Measurements from ENCODE around the gene PDE11A. TPM values are rescaled to one million over a fixed set of nuclear protein-coding genes. Genes with fewer than 3 reads are reported as not detected.

The PDE11A gene
- polyA plus RNA-seq, 2 of the 4 experiments (the other 2 are of a cell fraction) = 3.6 to 5.6 TPM

DNA sequence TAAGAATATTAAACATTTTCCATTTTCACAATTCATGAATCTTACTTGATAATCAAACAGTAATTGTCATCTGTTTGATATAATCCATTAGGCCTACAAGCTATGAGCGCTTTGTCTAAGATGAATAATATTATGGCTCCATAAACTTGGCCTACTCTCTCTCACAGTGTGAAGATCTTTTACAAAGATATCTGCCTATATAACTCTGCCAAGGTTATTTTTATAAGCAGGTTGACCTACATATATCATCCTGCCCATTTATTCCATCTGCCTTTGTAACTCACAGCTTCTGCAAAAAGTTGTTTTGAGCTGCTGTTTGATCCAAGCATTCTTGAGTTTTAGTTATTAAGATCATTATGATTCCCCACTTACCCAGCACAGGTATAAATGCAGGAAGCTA lies 158.3 kb downstream of the PDE11A start (continued):
- TF ChIP-seq, protein P1, sequence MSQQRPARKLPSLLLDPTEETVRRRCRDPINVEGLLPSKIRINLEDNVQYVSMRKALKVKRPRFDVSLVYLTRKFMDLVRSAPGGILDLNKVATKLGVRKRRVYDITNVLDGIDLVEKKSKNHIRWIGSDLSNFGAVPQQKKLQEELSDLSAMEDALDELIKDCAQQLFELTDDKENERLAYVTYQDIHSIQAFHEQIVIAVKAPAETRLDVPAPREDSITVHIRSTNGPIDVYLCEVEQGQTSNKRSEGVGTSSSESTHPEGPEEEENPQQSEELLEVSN (IDR thresholded peaks at IDR 0.05; ENCODE audit: borderline replicate concordance, low read depth) = no peak

DNA sequence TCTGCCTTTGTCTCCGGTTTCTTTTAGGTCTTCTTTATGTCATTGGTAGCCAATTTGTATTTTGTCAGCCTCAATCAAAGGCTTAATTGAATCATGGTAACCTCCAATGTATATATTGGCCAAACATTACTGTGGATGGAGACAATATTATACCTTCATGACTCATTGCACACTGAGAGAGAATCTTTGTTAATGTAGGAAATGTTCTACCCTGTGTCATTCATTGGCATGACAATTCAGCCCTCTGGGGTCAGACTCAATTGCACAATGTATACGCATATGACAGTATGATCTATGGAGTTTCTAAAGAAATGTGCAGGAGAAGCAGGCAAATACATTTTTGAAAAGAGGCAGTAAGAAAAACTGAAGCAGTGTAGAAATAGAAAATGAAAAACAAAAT lies 162.6 kb downstream of the PDE11A start:
- H3K4me1 ChIP-seq = no peaks in the 10 kb centered on the region
- no peak overlapping the region for H3K4me3 ChIP-seq
- no peaks in the 10 kb centered on the region for H3K9me3 ChIP-seq
- FAIRE-seq (no peak), ATAC-seq (no peak), DNase-seq (ENCODE audit: low read depth in 1 of 2, low spot score in 1 of 2) (no peak)
- H3K4me2 ChIP-seq = peak overlapping the region; percentile 6; the same call in 1 of the 3 replicates
- ChIA-PET POLR2A (no interaction called here), CTCF (interaction anchor here (1.0 kb wide), 1 partner anchor 9 kb away, joined by 3 read pairs; no protein-coding TSS in a partner anchor)
- TF ChIP-seq CEBPB (IDR thresholded peaks at IDR 0.05) (peak in 1 of 2 experiments; percentile 35; a peak in 2 of 4 replicates), FOSL2 (IDR thresholded peaks at IDR 0.05) (no peak), FOSL2 (CRISPR knock-in tag; IDR thresholded peaks at IDR 0.05) (peak; percentile 25; the same call in 1 of the 2 replicates), FOSB (CRISPR knock-in tag; IDR thresholded peaks at IDR 0.05) (no peak)
- 41% methylated on average over 2 of the region's 2 CpGs for WGBS (ENCODE audit: missing lambda C conversion rate)
- no peak overlapping the region for H3K27ac ChIP-seq

DNA sequence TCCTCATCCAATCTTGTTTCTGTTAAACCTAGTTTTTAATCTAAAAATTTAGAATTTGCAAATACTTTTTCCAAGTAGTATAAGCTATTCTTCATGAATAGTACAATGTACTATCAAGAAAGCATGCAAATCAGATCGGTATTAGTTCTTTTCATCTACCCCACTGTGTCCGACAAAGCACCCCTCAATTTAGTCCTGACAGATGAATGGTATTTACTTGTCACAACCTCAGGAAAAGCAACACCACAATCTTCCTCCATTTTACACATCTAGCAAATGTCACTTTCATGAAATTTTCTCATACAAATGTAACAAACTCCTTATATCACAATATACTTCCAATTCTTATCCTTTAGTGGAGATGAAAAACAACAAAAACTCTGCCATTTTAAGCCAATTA lies 163.8 kb downstream of the PDE11A start:
- no peaks in the 10 kb centered on the region for H3K9me3 ChIP-seq
- no peaks in the 10 kb centered on the region for H3K4me1 ChIP-seq
- TF ChIP-seq, protein P2, sequence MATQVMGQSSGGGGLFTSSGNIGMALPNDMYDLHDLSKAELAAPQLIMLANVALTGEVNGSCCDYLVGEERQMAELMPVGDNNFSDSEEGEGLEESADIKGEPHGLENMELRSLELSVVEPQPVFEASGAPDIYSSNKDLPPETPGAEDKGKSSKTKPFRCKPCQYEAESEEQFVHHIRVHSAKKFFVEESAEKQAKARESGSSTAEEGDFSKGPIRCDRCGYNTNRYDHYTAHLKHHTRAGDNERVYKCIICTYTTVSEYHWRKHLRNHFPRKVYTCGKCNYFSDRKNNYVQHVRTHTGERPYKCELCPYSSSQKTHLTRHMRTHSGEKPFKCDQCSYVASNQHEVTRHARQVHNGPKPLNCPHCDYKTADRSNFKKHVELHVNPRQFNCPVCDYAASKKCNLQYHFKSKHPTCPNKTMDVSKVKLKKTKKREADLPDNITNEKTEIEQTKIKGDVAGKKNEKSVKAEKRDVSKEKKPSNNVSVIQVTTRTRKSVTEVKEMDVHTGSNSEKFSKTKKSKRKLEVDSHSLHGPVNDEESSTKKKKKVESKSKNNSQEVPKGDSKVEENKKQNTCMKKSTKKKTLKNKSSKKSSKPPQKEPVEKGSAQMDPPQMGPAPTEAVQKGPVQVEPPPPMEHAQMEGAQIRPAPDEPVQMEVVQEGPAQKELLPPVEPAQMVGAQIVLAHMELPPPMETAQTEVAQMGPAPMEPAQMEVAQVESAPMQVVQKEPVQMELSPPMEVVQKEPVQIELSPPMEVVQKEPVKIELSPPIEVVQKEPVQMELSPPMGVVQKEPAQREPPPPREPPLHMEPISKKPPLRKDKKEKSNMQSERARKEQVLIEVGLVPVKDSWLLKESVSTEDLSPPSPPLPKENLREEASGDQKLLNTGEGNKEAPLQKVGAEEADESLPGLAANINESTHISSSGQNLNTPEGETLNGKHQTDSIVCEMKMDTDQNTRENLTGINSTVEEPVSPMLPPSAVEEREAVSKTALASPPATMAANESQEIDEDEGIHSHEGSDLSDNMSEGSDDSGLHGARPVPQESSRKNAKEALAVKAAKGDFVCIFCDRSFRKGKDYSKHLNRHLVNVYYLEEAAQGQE (IDR thresholded peaks at IDR 0.05) = no peak
- TF ChIP-seq KDM5A (IDR thresholded peaks at IDR 0.05) = no peak
- no peak overlapping the region for H3K27ac ChIP-seq
- WGBS (ENCODE audit: missing lambda C conversion rate) = 57% methylated on average over 2 of the region's 2 CpGs
- no peak for FAIRE-seq
- ATAC-seq = no peak
- no peak overlapping the region for H3K4me3 ChIP-seq
- ChIA-PET CTCF (interaction anchor here (1.0 to 1.3 kb wide), 2 partner anchors 7 to 10 kb away, joined by 3 to 4 read pairs; no protein-coding TSS in a partner anchor), POLR2A (no interaction called here)
- no peak overlapping the region for H3K4me2 ChIP-seq
- no peak for DNase-seq (ENCODE audit: low read depth in 1 of 2, low spot score in 1 of 2)

DNA sequence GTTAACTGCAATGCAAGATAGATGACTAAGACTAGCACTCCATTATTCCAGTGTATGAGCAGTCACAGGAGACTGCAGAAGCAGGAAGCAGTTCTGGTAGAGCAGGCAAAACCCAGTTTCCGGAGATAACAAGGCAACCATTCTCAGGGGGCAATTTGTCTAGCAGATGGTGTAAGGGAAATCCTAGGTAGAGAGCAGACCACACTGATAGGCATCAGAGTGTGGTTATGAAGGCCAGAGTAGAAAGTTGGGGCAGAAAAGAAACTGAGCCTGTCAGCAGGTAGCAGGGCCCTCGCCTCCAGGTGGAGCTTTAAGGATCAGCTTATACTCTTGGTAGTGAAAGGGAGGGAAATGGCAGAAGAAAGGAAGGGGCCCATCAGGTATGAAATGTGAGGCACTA lies 164.4 kb downstream of the PDE11A start:
- Histone ChIP-seq H3K4me2 (no peak overlapping the region), H3K4me3 (no peak overlapping the region), H3K9me3 (no peaks in the 10 kb centered on the region), H3K4me1 (no peaks in the 10 kb centered on the region), H3K27ac (no peak overlapping the region)
- TF ChIP-seq, protein P3, sequence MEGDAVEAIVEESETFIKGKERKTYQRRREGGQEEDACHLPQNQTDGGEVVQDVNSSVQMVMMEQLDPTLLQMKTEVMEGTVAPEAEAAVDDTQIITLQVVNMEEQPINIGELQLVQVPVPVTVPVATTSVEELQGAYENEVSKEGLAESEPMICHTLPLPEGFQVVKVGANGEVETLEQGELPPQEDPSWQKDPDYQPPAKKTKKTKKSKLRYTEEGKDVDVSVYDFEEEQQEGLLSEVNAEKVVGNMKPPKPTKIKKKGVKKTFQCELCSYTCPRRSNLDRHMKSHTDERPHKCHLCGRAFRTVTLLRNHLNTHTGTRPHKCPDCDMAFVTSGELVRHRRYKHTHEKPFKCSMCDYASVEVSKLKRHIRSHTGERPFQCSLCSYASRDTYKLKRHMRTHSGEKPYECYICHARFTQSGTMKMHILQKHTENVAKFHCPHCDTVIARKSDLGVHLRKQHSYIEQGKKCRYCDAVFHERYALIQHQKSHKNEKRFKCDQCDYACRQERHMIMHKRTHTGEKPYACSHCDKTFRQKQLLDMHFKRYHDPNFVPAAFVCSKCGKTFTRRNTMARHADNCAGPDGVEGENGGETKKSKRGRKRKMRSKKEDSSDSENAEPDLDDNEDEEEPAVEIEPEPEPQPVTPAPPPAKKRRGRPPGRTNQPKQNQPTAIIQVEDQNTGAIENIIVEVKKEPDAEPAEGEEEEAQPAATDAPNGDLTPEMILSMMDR (IDR thresholded peaks at IDR 0.05) = no peak
- TF ChIP-seq TFCP2L1 (CRISPR knock-in tag; IDR thresholded peaks at IDR 0.05) (no peak), JUN (IDR thresholded peaks at IDR 0.05) (no peak), GATA3 (IDR thresholded peaks at IDR 0.05; ENCODE audit: borderline replicate concordance) (no peak), KDM5A (IDR thresholded peaks at IDR 0.05) (no peak), POLR2A (IDR thresholded peaks at IDR 0.05; ENCODE audit: low read length) (no peak), ZSCAN20 (CRISPR knock-in tag; IDR thresholded peaks at IDR 0.05) (no peak), RAD21 (conservative IDR thresholded peaks at IDR 0.05 in 1 of 2, IDR thresholded peaks at IDR 0.05 in 1 of 2) (no peak), EHMT2 (IDR thresholded peaks at IDR 0.05; ENCODE audit: low read depth) (no peak), NR3C1 (IDR thresholded peaks at IDR 0.05) (no peak), SREBF2 (IDR thresholded peaks at IDR 0.05) (no peak), HDAC2 (IDR thresholded peaks at IDR 0.05) (no peak)
- TF ChIP-seq, protein P4, sequence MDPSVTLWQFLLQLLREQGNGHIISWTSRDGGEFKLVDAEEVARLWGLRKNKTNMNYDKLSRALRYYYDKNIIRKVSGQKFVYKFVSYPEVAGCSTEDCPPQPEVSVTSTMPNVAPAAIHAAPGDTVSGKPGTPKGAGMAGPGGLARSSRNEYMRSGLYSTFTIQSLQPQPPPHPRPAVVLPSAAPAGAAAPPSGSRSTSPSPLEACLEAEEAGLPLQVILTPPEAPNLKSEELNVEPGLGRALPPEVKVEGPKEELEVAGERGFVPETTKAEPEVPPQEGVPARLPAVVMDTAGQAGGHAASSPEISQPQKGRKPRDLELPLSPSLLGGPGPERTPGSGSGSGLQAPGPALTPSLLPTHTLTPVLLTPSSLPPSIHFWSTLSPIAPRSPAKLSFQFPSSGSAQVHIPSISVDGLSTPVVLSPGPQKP (IDR thresholded peaks at IDR 0.05; ENCODE audit: low read depth, low read length) = no peak
- TF ChIP-seq, protein P5, sequence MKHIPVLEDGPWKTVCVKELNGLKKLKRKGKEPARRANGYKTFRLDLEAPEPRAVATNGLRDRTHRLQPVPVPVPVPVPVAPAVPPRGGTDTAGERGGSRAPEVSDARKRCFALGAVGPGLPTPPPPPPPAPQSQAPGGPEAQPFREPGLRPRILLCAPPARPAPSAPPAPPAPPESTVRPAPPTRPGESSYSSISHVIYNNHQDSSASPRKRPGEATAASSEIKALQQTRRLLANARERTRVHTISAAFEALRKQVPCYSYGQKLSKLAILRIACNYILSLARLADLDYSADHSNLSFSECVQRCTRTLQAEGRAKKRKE (CRISPR knock-in tag; IDR thresholded peaks at IDR 0.05; ENCODE audit: low read depth) = no peak
- TF ChIP-seq, protein P6, sequence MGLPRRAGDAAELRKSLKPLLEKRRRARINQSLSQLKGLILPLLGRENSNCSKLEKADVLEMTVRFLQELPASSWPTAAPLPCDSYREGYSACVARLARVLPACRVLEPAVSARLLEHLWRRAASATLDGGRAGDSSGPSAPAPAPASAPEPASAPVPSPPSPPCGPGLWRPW (IDR thresholded peaks at IDR 0.05) = no peak
- TF ChIP-seq, protein P7, sequence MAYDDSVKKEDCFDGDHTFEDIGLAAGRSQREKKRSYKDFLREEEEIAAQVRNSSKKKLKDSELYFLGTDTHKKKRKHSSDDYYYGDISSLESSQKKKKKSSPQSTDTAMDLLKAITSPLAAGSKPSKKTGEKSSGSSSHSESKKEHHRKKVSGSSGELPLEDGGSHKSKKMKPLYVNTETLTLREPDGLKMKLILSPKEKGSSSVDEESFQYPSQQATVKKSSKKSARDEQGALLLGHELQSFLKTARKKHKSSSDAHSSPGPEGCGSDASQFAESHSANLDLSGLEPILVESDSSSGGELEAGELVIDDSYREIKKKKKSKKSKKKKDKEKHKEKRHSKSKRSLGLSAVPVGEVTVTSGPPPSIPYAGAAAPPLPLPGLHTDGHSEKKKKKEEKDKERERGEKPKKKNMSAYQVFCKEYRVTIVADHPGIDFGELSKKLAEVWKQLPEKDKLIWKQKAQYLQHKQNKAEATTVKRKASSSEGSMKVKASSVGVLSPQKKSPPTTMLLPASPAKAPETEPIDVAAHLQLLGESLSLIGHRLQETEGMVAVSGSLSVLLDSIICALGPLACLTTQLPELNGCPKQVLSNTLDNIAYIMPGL (CRISPR knock-in tag; IDR thresholded peaks at IDR 0.05; ENCODE audit: borderline replicate concordance) = no peak
- FAIRE-seq = no peak
- WGBS (ENCODE audit: missing lambda C conversion rate) = 57% methylated on average over 2 of the region's 2 CpGs
- ChIA-PET CTCF (interaction anchor here (1.3 kb wide), 1 partner anchor 10 kb away, joined by 4 read pairs; no protein-coding TSS in a partner anchor), POLR2A (no interaction called here)
- ATAC-seq = no peak
- no peak for DNase-seq (ENCODE audit: low read depth in 1 of 2, low spot score in 1 of 2)

All from A549 (cell line).